K562 treated with DMSO at 1 percent for 48 hours (cell line): ENCODE data around the gene MCRIP1. TPM values are rescaled to one million over a fixed set of nuclear protein-coding genes. Genes with fewer than 3 reads are reported as not detected.

Experiments used
- total RNA-seq: library from RNA; unstranded; fragments of 300-600 nt; gene quantifications from 2 replicates; pipeline ENCODE4 v1.2.3, GENCODE V29; 2022; ENCODE audit warnings: low replicate concordance; ENCODE audit errors: extremely low read depth

MCRIP1 gene, protein sequence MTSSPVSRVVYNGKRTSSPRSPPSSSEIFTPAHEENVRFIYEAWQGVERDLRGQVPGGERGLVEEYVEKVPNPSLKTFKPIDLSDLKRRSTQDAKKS
- total RNA-seq, result not detected in 2 replicates

DNA sequence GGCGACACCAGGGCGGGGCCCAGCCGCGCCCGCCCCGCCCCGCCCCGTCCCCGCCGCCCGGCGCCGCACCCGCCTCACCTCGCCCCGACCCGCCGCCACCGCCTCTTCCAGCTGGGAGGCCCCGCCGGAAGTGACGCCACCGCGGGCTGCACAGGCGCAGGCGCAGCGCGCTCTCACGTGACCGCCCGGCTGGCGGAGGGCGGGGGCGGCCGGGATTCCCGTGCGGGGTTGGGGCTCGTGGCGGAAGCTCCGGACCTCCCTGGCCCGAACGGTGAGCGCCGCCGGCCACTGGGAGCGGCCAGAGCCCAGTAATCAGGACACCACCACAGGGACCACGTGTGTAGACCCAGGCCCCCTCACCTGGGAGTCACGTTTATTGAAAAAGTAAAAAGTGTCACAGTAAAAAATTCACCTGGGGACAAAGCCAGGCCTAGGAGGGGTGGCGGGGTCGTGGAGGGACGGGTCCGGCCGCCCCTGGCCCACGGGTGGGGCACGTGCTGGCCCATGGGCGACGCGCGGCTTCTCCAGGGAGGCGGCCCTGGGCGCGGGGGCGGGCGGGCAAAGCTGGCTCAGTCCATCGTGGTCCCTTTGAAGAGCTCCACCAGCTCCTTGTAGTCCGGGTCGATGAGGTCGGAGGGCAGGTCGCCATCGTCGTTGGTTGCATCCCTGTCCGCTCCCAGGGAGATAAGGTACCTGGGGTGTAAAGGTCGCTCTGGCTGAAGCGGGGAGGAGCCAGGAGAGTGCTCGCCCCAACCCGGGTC lies at the start of gene MCRIP1:
Gene MCRIP1, minus strand, starts transcription at position 132 of the 761 bp plus-strand sequence. CDS start 8,785 bp downstream, outside the sequence.

DNA sequence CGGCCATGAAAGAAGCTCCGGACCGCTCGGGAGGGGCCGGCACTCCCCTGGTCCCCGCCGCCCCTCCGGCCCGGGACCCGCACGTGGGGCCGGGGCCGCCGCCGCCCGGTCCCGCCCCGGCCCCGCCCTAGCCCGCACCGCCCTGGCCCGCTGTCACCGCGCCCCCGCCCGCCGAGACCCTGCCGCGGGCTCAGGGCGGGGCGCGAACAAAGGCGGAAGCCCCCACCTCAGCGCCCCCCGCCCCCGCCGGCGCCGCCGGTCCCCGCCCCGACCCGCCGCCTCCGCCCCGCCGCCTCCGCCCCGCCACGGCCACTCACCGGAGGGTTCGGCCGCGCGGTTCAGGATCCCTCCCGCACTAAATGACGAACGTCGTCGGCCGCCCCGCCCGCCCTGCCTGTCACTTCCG lies 37.9 kb upstream of the MCRIP1 start, which contains the start of gene ARHGDIA:
Gene ARHGDIA, minus strand, starts transcription at position 357 of the 406 bp plus-strand sequence. CDS start 1,407 bp downstream, outside the sequence.

DNA sequence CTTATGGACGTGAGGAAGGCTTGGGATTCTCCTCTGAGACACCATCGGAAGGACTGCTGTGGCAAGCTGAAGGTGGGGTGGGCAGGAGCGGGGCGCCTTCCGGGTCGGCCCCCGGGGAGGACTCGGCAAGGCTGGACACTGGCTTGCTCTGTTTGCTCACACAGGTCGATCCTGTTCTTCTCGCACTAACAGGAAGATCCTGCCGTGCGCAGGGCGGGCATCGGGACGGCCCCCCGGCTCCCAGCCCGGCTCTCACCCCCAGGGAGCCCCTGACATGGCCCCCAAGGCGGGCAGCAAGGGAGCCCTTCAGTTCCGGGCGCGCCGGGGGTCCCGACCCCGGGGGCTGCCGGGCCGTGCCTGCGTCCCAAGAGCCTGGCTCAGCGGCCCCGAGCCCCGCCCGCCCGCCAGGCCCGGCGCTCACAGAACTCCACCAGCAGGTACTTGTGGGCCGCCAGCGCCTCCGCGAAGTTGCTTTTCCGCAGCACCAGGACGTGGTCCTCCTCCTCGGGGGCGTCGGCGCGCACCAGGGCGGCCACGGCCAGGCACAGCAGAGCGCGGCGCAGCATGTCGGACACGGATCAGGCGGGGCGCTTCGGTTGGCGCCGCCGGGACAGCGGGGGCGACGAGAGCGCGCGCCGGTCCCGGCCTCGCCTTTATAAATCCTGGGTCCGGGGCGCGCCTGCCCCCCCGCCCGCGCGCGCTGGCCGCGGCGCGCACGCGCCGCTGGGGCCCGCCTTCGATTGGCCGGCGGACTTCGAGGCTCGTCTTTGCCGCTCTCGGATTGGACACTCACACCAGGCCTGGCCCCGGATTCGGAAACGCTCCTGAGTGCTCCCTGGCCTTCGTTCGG lies 27.0 kb upstream of the MCRIP1 start, which contains the start of gene P4HB:
Gene P4HB, minus strand, starts transcription at position 630 of the 850 bp plus-strand sequence. Its CDS starts 64 bp downstream, at position 566.

DNA sequence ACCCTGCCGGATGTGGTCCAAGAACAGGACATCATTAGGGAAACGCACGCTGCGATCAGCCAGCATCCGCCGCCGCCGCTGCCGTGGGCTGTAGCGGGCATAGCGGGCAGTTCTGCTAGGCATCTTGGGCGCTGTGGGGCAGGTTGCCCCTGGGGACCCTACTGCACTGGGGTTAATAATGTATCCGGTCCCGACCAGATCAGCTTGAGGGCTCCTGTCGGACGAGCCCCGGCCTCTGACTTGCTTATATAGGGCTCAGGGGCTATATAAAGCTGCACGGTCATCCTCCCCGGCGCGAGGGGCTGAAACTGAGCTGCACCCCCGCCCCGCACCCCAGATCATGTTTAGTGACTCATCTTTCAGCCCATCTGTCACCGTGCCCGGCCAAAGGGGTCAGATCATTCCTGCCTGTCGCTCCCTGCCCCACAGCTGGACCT lies 1.8 kb upstream of the MCRIP1 start, which contains the start of gene PPP1R27:
Gene PPP1R27, minus strand, starts transcription at position 220 of the 437 bp plus-strand sequence. Its CDS starts 97 bp downstream, at position 123.

DNA sequence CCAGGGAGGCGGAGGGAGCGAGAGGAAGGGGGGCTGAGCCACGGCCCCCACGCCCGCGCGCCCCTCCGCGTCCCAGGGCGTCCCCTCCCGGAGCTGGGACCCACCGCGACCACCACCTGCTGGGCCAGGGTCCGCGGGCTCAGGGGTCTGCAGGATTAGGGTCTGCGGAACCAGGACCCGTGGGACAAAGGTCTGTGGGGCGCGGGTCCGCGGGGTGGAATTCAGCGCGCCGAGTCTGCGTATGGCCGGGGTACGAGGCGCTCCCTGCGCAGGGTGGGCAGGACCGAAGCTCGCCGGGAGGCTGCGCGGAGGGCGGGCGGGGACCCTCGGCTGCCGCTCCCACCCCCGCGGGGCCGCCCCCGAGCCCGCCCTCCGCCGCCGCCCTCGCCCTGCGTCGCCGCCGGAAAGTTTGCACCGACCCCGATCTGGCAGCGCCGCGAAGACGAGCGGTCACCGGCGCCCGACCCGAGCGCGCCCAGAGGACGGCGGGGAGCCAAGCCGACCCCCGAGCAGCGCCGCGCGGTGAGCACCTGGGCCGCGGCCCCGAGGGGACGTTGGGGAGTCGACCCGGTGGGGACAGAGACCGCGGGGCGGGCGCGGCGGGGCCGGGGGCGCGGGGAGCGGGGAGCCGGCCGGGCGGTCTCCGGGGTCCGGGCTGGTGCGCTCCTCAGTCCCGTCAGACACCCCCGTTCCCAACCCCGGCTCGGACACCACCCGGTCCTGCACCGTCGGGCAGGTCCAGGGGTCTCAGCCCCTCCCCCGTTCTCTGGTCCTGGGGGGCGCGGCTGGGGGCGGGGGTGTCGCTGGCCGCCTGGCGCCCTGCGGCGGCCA lies 29.1 kb downstream of the MCRIP1 start, which contains the start of gene GCGR:
Gene GCGR, plus strand, starts transcription at position 423 of the 831 bp plus-strand sequence. CDS start 4,869 bp downstream, outside the sequence.

Other genes with a start within 250 kb of the MCRIP1 start
- not detected in 2 replicates for gene NPLOC4, start 196.2 kb downstream of the MCRIP1 start, total RNA-seq
- not detected in 2 replicates for gene TSPAN10, start 196.1 kb downstream of the MCRIP1 start, total RNA-seq
- not detected in 2 replicates for gene PDE6G, start 176.7 kb downstream of the MCRIP1 start, total RNA-seq
- gene OXLD1, start 166.7 kb downstream of the MCRIP1 start, total RNA-seq, result not detected in 2 replicates
- gene CCDC137, start 166.6 kb downstream of the MCRIP1 start, total RNA-seq, result not detected in 2 replicates
- gene ARL16, start 149.5 kb downstream of the MCRIP1 start, total RNA-seq, result not detected in 2 replicates
- gene HGS, start 149.3 kb downstream of the MCRIP1 start, total RNA-seq, result not detected in 2 replicates
- gene MRPL12, start 129.9 kb downstream of the MCRIP1 start, total RNA-seq, result not detected in 2 replicates
- not detected in 2 replicates for gene SLC25A10, start 121.0 kb downstream of the MCRIP1 start, total RNA-seq
- not detected in 2 replicates for gene GCGR, start 29.1 kb downstream of the MCRIP1 start, total RNA-seq
- gene PPP1R27, start 1.8 kb upstream of the MCRIP1 start, total RNA-seq, result not detected in 2 replicates
- gene P4HB, start 27.2 kb upstream of the MCRIP1 start, total RNA-seq, result 1,566 TPM in 1 of 2 replicates, not detected in the other
- 847 TPM in 1 of 2 replicates, not detected in the other for gene ARHGDIA, start 38.0 kb upstream of the MCRIP1 start, total RNA-seq
- gene ALYREF, start 58.3 kb upstream of the MCRIP1 start, total RNA-seq, result not detected in 2 replicates
- gene ANAPC11, start 58.4 kb upstream of the MCRIP1 start, total RNA-seq, result 1,946 TPM in 1 of 2 replicates, not detected in the other
- gene NPB, start 68.9 kb upstream of the MCRIP1 start, total RNA-seq, result not detected in 2 replicates
- not detected in 2 replicates for gene PCYT2, start 78.1 kb upstream of the MCRIP1 start, total RNA-seq
- gene SIRT7, start 84.9 kb upstream of the MCRIP1 start, total RNA-seq, result not detected in 2 replicates
- gene MAFG, start 94.4 kb upstream of the MCRIP1 start, total RNA-seq, result not detected in 2 replicates
- gene PYCR1, start 104.0 kb upstream of the MCRIP1 start, total RNA-seq, result not detected in 2 replicates
- not detected in 2 replicates for gene MYADML2, start 113.9 kb upstream of the MCRIP1 start, total RNA-seq
- not detected in 2 replicates for gene NOTUM, start 127.9 kb upstream of the MCRIP1 start, total RNA-seq
- gene ASPSCR1, start 144.3 kb upstream of the MCRIP1 start, total RNA-seq, result not detected in 2 replicates
- gene CENPX, start 189.6 kb upstream of the MCRIP1 start, total RNA-seq, result not detected in 2 replicates
- not detected in 2 replicates for gene LRRC45, start 190.0 kb upstream of the MCRIP1 start, total RNA-seq
- gene RAC3, start 198.4 kb upstream of the MCRIP1 start, total RNA-seq, result not detected in 2 replicates
- gene DCXR, start 204.4 kb upstream of the MCRIP1 start, total RNA-seq, result not detected in 2 replicates
- gene RFNG, start 218.5 kb upstream of the MCRIP1 start, total RNA-seq, result not detected in 2 replicates
- 331 TPM in 1 of 2 replicates, not detected in the other for gene GPS1, start 218.6 kb upstream of the MCRIP1 start, total RNA-seq
- not detected in 2 replicates for gene DUS1L, start 232.5 kb upstream of the MCRIP1 start, total RNA-seq